ENCODE measurements around the gene TMPRSS9. TPM values are rescaled to one million over a fixed set of nuclear protein-coding genes. Genes with fewer than 3 reads are reported as not detected.
"Not testable (repeated sequence)": the region's sequence is repeated elsewhere in the genome, so short reads cannot be mapped to it uniquely, and the experiment has no call there.

The TMPRSS9 gene
- total RNA-seq, 1 experiment from 2014 or later = 0.45 TPM

- peak; percentile 70 for DNase-seq (ENCODE audit: low spot score)
These were observed 101.9 kb downstream of the TMPRSS9 start for GRCh38 chr19:2461751-2462634.

GRCh38 chr19:2462635-2463421, 102.8 kb downstream of the TMPRSS9 start:
- peak; percentile 86 for DNase-seq (ENCODE audit: low spot score)

- not testable (repeated sequence) for DNase-seq (ENCODE audit: low spot score)
These were observed 103.6 kb downstream of the TMPRSS9 start for GRCh38 chr19:2463694-2464093.

GRCh38 chr19:2464389-2464788, 104.3 kb downstream of the TMPRSS9 start:
- DNase-seq (ENCODE audit: low spot score) = no peak

GRCh38 chr19:2468596-2468995, 108.5 kb downstream of the TMPRSS9 start:
- DNase-seq (ENCODE audit: low spot score) = no peak

GRCh38 chr19:2469102-2469914, 109.2 kb downstream of the TMPRSS9 start:
- peak; percentile 82 for DNase-seq (ENCODE audit: low spot score)

GRCh38 chr19:2469915-2470200, 109.8 kb downstream of the TMPRSS9 start:
- DNase-seq (ENCODE audit: low spot score) = not testable (repeated sequence)

GRCh38 chr19:2474232-2475017, 114.4 kb downstream of the TMPRSS9 start:
- peak; percentile 71 for DNase-seq (ENCODE audit: low spot score)

- peak; percentile 54 for DNase-seq (ENCODE audit: low spot score)
These were observed 115.1 kb downstream of the TMPRSS9 start for GRCh38 chr19:2475018-2475701.

Other genes starting within 250 kb of the TMPRSS9 start
- 51.0 and 60.4 TPM in 2 replicates for gene AP3D1, start 208.7 kb upstream of the TMPRSS9 start, total RNA-seq (2014; rRNA removed; shearing (Covaris generic))
- gene DOT1L, start 196.3 kb upstream of the TMPRSS9 start, total RNA-seq (2014; rRNA removed; shearing (Covaris generic)) = 1.5 and 6.8 TPM in 2 replicates
- gene PLEKHJ1, start 123.9 kb upstream of the TMPRSS9 start, total RNA-seq (2014; rRNA removed; shearing (Covaris generic)) = 45.1 and 50.8 TPM in 2 replicates
- 10.8 and 13.3 TPM in 2 replicates for gene SF3A2, start 123.4 kb upstream of the TMPRSS9 start, total RNA-seq (2014; rRNA removed; shearing (Covaris generic))
- 0.68 and 1.0 TPM in 2 replicates for gene AMH, start 110.9 kb upstream of the TMPRSS9 start, total RNA-seq (2014; rRNA removed; shearing (Covaris generic))
- 0.66 TPM in 1 of 2 replicates, not detected in the other for gene JSRP1, start 103.8 kb upstream of the TMPRSS9 start, total RNA-seq (2014; rRNA removed; shearing (Covaris generic))
- gene PEAK3, start 78.1 kb upstream of the TMPRSS9 start, total RNA-seq (2014; rRNA removed; shearing (Covaris generic)) = 0.06 TPM in 1 of 2 replicates, not detected in the other
- 0.02 TPM in 1 of 2 replicates, not detected in the other for gene LINGO3, start 52.1 kb upstream of the TMPRSS9 start, total RNA-seq (2014; rRNA removed; shearing (Covaris generic))
- gene LSM7, start 31.7 kb upstream of the TMPRSS9 start, total RNA-seq (2014; rRNA removed; shearing (Covaris generic)) = 235 and 259 TPM in 2 replicates
- gene SPPL2B, start 31.6 kb upstream of the TMPRSS9 start, total RNA-seq (2014; rRNA removed; shearing (Covaris generic)) = 9.3 and 10.2 TPM in 2 replicates
- 39.9 and 40.8 TPM in 2 replicates for gene TIMM13, start 67.3 kb downstream of the TMPRSS9 start, total RNA-seq (2014; rRNA removed; shearing (Covaris generic))
- 64.3 and 86.4 TPM in 2 replicates for gene LMNB2, start 96.7 kb downstream of the TMPRSS9 start, total RNA-seq (2014; rRNA removed; shearing (Covaris generic))
- gene GADD45B, start 115.9 kb downstream of the TMPRSS9 start, total RNA-seq (2014; rRNA removed; shearing (Covaris generic)) = 14.3 and 82.3 TPM in 2 replicates